Measurements from ENCODE around the gene EIF6. TPM values are rescaled to one million over a fixed set of nuclear protein-coding genes. Genes with fewer than 3 reads are reported as not detected.
A peak's percentile ranks its signal among the peaks of the same experiment; 100 is the strongest.
"Not testable (repeated sequence)": the region's sequence is repeated elsewhere in the genome, so short reads cannot be mapped to it uniquely, and the experiment has no call there.

The EIF6 gene
- total RNA-seq, 1 donor from 2014 or later = 66.9 TPM

- ATAC-seq (peak; percentile 59), DNase-seq (ENCODE audit: low spot score) (peak; percentile 75)
- intact Hi-C loops (cut with DNase I) = no loop called here
Observed at GRCh38 chr20:35269055-35269781, 15.4 kb downstream of the EIF6 start.

GRCh38 chr20:35267092-35267491, 17.5 kb downstream of the EIF6 start:
- intact Hi-C loops (cut with DNase I) = no loop called here
- ATAC-seq (no peak), DNase-seq (ENCODE audit: low spot score) (no peak)

- ATAC-seq (no peak), DNase-seq (ENCODE audit: low spot score) (no peak)
- intact Hi-C loops (cut with DNase I) = no loop called here
Observed at GRCh38 chr20:35264755-35265154, 19.8 kb downstream of the EIF6 start.

DNA sequence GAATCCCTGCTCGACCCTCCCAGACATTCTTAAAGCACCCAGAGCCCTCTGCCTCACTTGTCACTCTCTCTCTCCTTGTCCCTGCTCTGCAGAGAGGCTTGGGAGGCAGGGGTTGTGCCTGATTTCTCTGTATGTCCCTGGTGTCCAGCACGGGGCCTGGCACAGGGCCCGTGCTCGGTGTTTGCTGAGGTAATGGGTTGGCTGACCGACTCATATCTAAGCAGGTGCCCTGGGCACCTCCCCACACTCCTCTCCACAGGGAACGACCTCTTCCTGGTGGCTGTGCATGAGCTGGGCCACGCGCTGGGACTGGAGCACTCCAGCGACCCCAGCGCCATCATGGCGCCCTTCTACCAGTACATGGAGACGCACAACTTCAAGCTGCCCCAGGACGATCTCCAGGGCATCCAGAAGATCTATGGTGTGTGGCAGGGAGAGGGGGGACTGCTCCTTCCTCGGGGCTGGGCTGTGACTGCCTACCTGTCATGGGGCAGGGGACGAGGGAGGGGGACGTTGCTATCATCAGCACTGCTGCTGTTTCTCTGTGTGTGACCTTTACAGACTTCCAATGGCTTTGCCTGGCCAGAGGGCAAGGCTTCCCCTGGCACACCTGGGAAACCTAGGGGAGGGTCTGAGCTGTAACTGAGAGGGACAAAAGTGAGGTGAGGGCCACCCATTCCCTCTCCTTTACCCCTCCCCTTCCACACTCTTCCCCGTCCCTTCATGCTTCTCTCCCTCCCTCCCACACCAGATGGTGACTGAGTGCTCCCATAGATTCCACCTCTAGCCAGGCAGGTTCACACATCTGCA, 20.8 kb downstream of the EIF6 start:
- DNase-seq (ENCODE audit: low spot score) (no peak), ATAC-seq (no peak)
- intact Hi-C loops (cut with DNase I) = no loop called here

DNA sequence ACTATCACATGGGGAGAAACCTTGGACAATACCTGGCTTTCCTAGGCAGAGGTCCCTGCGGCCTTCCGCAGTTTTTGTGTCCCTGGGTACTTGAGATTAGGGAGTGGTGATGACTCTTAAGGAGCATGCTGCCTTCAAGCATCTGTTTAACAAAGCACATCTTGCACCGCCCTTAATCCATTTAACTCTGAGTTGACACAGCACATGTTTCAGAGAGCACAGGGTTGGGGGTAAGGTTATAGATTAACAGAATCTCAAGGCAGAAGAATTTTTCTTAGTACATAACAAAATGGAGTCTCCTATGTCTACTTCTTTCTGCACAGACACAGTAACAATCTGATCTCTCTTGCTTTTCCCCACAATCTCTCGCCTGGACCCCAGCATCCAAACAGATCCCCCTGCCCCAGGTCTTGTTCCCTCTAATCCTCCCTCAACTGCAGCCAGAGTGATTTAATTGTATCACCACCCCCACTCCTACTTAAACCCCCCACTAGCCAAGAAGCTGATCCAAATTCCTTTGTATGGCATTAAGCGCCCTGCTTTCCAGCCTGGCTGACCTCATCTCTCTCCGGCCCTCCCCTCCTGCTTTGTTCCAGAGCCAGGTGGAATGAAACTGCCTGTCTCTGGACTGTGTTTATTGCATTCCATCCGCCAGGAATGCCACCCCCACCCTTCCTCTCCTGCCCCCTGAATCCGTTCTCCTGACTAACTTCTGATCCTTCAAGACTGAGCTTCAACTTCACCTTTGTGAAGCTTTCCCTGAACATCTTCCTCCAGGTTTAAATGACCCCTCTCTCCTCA, 21.6 kb downstream of the EIF6 start:
- peak; percentile 61 for ATAC-seq
- intact Hi-C loops (cut with DNase I); DNase-seq (ENCODE audit: low spot score): not testable (repeated sequence)

DNA sequence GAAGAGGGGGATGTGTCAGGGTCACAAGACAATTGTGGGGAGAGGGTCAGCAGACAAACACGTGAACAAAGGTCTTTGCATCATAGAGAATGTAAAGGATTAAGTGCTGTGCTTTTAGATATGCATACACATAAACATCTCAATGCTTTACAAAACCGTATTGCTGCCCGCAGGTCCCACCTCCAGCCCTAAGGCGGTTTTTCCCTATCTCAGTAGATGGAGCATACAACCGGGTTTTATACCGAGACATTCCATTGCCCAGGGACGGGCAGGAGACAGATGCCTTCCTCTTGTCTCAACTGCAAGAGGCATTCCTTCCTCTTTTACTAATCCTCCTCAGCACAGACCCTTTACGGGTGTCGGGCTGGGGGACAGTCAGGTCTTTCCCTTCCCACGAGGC, 22.3 kb downstream of the EIF6 start:
- intact Hi-C loops (cut with DNase I); DNase-seq (ENCODE audit: low spot score); ATAC-seq: not testable (repeated sequence)

GRCh38 chr20:35260426-35260825, 24.1 kb downstream of the EIF6 start:
- DNase-seq (ENCODE audit: low spot score) (no peak), ATAC-seq (no peak)
- intact Hi-C loops (cut with DNase I) = no loop called here

- peak; percentile 64 for ATAC-seq
- no peak for DNase-seq (ENCODE audit: low spot score)
- intact Hi-C loops (cut with DNase I) = no loop called here
Observed at GRCh38 chr20:35257175-35257909, 27.2 kb downstream of the EIF6 start.

DNA sequence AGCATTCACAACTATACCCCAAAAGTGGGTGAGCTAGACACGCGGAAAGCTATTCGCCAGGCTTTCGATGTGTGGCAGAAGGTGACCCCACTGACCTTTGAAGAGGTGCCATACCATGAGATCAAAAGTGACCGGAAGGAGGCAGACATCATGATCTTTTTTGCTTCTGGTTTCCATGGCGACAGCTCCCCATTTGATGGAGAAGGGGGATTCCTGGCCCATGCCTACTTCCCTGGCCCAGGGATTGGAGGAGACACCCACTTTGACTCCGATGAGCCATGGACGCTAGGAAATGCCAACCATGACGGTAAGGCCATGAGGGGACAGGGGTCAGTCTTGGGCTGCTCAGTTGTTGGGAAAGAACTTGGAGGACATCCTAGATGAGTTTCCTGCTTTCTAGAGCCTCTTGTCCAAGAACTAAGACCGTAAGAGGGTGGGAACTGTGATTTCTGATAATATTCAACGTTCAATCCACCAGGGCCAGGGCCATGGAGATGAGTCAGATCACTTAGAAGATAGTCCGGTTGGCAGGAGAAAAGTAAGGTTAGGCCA, 30.0 kb downstream of the EIF6 start:
- intact Hi-C loops (cut with DNase I) = no loop called here
- ATAC-seq (peak; percentile 69), DNase-seq (ENCODE audit: low spot score) (no peak)

- intact Hi-C loops (cut with DNase I) = no loop called here
- DNase-seq (ENCODE audit: low spot score) (no peak), ATAC-seq (no peak)
Observed at GRCh38 chr20:35253010-35253409, 31.6 kb downstream of the EIF6 start.

- ATAC-seq; intact Hi-C loops (cut with DNase I): not testable (repeated sequence)
- DNase-seq (ENCODE audit: low spot score) = peak; percentile 23
Observed at GRCh38 chr20:35252598-35252997, 32.0 kb downstream of the EIF6 start.

DNA sequence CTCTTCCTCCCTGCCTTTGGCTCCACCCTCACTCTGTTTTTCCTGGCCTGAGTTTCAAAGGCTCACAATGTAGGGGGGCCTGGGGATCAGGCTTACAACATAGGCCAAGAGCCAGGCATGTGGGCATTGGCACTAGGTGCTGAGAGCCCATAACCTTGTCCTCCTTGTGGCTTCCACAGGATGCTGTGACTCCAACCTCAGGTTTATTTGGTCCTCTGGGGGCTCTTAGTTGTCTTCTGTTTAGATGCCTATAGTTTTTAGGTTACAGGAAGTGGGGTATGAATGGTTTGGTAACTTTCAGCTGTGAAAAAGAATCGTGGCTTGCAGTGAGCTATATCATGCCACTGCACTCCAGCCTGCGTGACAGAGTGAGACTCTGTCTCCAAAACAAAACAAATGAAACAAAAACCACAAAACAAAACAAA, 32.5 kb downstream of the EIF6 start:
- DNase-seq (ENCODE audit: low spot score) = no peak
- intact Hi-C loops (cut with DNase I) = no loop called here
- no peak for ATAC-seq

DNA sequence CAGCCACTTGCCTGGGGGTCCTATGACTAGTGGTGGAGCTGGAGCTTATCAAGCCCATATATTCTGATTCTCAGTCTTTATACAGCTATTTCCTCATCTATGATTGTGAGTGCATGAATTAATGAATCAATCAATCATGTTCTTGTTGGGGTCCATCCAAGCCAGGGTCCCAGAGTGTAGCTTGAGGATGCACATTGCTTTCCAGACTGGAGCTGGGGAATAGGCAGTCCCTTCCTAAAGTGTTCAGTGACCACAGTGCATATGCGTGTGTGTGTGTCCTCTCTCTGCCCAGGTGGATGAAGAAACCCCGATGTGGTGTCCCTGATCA, 33.0 kb downstream of the EIF6 start:
- intact Hi-C loops (cut with DNase I) = no loop called here
- DNase-seq (ENCODE audit: low spot score) = no peak
- no peak for ATAC-seq

DNA sequence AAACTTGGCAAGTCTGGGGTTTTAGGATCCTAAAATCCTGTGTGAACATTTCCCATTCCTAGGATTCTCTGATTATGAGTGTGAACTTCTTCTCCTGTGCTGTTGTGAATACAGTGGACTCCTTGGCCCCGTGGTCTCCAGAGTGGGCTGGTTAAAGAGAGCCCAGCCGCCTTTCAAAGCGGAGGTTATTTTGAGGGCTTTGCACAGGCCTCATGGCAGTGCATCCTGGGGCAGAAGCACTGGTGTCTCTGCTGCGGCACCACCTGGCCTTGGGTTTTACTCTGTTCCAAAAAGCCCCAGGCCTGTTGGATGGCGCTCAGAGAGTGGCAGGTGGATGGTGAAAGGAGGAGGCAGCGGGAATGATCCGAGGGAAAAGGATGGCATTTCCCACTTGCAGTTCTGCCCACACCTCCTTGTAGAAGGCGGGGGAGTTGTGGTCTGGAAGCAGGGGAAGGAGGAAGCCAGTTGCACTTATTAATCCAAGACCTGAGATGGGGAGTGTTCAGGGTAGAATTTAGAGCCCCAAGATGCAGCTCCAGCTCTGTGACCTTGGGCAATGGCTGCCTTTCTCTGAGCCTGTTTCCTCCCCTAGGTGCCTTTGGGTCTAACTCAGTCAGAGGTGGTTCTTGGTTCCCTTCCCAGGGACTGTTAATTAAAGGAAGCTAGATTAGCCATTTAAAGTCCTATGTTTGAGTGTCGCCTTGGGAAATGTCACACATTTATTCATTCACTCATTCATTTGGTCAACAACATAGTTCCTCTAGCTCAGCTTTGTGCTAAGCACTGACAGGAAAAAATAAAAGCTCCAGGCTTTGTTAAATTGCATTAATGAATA, 35.7 kb downstream of the EIF6 start:
- intact Hi-C loops (cut with DNase I) = no loop called here
- ATAC-seq = no peak
- DNase-seq (ENCODE audit: low spot score) = no peak

DNA sequence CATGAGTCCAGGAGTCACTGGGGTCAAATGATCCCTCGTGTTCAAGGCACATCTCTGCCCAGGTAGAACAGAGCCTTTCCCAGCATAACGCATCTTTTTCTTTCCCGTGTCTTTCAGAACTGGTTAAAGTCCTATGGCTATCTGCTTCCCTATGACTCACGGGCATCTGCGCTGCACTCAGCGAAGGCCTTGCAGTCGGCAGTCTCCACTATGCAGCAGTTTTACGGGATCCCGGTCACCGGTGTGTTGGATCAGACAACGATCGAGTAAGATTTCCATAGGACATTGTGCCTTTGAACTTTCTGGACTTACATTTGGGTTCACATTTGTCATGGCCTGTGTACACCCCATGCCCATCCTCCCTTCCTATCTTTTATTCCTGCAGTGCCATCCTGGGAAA, 37.8 kb downstream of the EIF6 start:
- ATAC-seq = no peak
- intact Hi-C loops (cut with DNase I) = no loop called here

GRCh38 chr20:35243986-35244385, 40.6 kb downstream of the EIF6 start:
- intact Hi-C loops (cut with DNase I) = no loop called here
- DNase-seq (ENCODE audit: low spot score) (no peak), ATAC-seq (no peak)

More for the DNA sequence above, 37.8 kb downstream of the EIF6 start:
- DNase-seq (ENCODE audit: low spot score) = no peak

DNA sequence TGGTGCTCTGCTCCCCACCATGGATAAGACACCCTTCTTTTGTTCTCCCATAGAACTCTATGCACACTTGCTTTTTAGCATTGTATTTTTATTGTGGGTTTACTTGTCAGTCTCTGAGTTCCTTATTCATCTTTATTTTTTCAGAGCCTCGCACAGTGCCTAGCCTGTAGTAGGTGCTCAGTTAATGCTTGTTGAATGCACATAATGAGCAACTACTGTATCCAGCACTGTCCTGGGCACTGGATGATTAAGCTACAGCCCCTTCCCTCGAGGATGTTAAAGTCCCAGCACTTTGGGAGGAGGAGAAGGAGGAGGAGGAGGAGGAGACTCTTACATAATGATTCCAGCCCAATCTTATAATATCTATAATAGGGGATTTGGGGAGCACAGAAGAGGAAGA, 41.3 kb downstream of the EIF6 start:
- ATAC-seq (no peak), DNase-seq (ENCODE audit: low spot score) (no peak)
- intact Hi-C loops (cut with DNase I) = no loop called here

GRCh38 chr20:35240811-35241293, 43.7 kb downstream of the EIF6 start:
- ATAC-seq (no peak), DNase-seq (ENCODE audit: low spot score) (no peak)
- intact Hi-C loops (cut with DNase I) = no loop called here

Measured in sciatic nerve (tissue), 2 donors.